ENCODE data around the gene SMIM20. TPM values are rescaled to one million over a fixed set of nuclear protein-coding genes. Genes with fewer than 3 reads are reported as not detected.

Gene SMIM20
- total and polyA plus RNA-seq, 2 experiments from 2014 or later: 56.6 to 82.9 TPM

DNA sequence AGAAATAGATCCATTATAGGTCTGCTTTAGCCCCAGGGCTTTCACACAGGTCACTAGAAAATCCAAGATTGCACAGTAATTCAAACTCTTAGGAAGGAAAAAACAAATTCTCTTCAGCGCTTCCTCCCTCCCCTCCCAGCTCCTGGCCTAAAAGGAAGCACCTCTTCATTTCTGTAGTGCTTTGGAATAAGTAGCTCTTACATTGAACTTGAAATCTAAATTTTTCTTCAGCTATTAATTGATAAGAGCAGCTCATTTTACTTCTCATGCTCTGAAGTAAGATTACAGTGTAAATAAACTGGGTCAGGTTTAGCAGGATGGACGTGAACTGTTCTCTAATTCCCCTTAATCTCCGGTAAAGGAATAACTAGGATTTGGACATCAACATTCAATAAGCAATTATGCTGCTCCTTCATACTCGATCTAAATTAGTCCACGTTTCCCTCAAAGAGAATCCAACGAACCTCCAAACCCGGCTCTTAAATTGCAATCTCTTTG, 40.3 kb upstream of the SMIM20 start:
- Mint-ChIP-seq H3K4me3 (no peak overlapping the region), H3K27ac (no peak overlapping the region), H3K36me3 (ENCODE audit: low read depth) (no peaks in the 10 kb centered on the region), H3K27me3 (ENCODE audit: insufficient read depth, low read depth, poor library complexity) (no peaks in the 10 kb centered on the region), H3K9me3 (no peaks in the 10 kb centered on the region), H3K4me1 (peaks cover 3% of the 10 kb centered on the region; the same call in 2 of the 3 replicates)
- Histone ChIP-seq H4K20me1 (replicated peaks; ENCODE audit: insufficient read depth) (no peaks in the 10 kb centered on the region; the same call in 1 of the 2 replicates), H3K27me3 (ENCODE audit: insufficient read depth) (no peaks in the 10 kb centered on the region), H3K4me1 (ENCODE audit: insufficient read depth) (peaks cover 5% of the 10 kb centered on the region; the same call in 1 of the 2 replicates), H3K9me2 (ENCODE audit: insufficient read depth) (no peaks in the 10 kb centered on the region; the same call in 1 of the 2 replicates), H3K36me3 (ENCODE audit: insufficient read depth) (no peaks in the 10 kb centered on the region), H3K27ac (ENCODE audit: low read depth) (no peak overlapping the region), H3K4me2 (no peak overlapping the region), H2AFZ (peak overlapping the region; percentile 7; the same call in 1 of the 2 replicates), H3K4me3 (no peak overlapping the region), H3K79me2 (replicated peaks; ENCODE audit: insufficient read depth) (no peaks in the 10 kb centered on the region), H3F3A (replicated peaks; ENCODE audit: low read depth) (no peaks in the 10 kb centered on the region)
- ATAC-seq: no peak
- TF ChIP-seq, protein P1, sequence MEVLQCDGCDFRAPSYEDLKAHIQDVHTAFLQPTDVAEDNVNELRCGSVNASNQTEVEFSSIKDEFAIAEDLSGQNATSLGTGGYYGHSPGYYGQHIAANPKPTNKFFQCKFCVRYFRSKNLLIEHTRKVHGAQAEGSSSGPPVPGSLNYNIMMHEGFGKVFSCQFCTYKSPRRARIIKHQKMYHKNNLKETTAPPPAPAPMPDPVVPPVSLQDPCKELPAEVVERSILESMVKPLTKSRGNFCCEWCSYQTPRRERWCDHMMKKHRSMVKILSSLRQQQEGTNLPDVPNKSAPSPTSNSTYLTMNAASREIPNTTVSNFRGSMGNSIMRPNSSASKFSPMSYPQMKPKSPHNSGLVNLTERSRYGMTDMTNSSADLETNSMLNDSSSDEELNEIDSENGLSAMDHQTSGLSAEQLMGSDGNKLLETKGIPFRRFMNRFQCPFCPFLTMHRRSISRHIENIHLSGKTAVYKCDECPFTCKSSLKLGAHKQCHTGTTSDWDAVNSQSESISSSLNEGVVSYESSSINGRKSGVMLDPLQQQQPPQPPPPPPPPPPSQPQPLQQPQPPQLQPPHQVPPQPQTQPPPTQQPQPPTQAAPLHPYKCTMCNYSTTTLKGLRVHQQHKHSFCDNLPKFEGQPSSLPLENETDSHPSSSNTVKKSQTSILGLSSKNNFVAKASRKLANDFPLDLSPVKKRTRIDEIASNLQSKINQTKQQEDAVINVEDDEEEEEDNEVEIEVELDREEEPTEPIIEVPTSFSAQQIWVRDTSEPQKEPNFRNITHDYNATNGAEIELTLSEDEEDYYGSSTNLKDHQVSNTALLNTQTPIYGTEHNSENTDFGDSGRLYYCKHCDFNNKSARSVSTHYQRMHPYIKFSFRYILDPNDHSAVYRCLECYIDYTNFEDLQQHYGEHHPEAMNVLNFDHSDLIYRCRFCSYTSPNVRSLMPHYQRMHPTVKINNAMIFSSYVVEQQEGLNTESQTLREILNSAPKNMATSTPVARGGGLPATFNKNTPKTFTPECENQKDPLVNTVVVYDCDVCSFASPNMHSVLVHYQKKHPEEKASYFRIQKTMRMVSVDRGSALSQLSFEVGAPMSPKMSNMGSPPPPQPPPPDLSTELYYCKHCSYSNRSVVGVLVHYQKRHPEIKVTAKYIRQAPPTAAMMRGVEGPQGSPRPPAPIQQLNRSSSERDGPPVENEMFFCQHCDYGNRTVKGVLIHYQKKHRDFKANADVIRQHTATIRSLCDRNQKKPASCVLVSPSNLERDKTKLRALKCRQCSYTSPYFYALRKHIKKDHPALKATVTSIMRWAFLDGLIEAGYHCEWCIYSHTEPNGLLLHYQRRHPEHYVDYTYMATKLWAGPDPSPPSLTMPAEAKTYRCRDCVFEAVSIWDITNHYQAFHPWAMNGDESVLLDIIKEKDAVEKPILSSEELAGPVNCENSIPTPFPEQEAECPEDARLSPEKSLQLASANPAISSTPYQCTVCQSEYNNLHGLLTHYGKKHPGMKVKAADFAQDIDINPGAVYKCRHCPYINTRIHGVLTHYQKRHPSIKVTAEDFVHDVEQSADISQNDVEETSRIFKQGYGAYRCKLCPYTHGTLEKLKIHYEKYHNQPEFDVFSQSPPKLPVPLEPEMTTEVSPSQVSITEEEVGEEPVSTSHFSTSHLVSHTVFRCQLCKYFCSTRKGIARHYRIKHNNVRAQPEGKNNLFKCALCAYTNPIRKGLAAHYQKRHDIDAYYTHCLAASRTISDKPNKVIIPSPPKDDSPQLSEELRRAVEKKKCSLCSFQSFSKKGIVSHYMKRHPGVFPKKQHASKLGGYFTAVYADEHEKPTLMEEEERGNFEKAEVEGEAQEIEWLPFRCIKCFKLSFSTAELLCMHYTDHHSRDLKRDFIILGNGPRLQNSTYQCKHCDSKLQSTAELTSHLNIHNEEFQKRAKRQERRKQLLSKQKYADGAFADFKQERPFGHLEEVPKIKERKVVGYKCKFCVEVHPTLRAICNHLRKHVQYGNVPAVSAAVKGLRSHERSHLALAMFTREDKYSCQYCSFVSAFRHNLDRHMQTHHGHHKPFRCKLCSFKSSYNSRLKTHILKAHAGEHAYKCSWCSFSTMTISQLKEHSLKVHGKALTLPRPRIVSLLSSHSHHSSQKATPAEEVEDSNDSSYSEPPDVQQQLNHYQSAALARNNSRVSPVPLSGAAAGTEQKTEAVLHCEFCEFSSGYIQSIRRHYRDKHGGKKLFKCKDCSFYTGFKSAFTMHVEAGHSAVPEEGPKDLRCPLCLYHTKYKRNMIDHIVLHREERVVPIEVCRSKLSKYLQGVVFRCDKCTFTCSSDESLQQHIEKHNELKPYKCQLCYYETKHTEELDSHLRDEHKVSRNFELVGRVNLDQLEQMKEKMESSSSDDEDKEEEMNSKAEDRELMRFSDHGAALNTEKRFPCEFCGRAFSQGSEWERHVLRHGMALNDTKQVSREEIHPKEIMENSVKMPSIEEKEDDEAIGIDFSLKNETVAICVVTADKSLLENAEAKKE (CRISPR knock-in tag; IDR thresholded peaks at IDR 0.05): no peak
- TF ChIP-seq JUNB (IDR thresholded peaks at IDR 0.05; ENCODE audit: unreplicated experiment) (no peak), EZH2phosphoT487 (IDR thresholded peaks at IDR 0.05; ENCODE audit: unreplicated experiment) (no peak), ZNF114 (CRISPR knock-in tag; IDR thresholded peaks at IDR 0.05) (no peak), EZH2 (IDR thresholded peaks at IDR 0.05; ENCODE audit: low read depth, unreplicated experiment) (no peak), POLR2AphosphoS5 (IDR thresholded peaks at IDR 0.05; ENCODE audit: low read depth) (no peak), REST (IDR thresholded peaks at IDR 0.05; ENCODE audit: unreplicated experiment) (no peak), ETS1 (IDR thresholded peaks at IDR 0.05) (no peak), CREB1 (CRISPR knock-in tag; IDR thresholded peaks at IDR 0.05; ENCODE audit: low read depth) (no peak), STAT1 (IDR thresholded peaks at IDR 0.05; ENCODE audit: unreplicated experiment) (no peak), CTCF (conservative IDR thresholded peaks at IDR 0.05; ENCODE audit: low read depth in 2 of 2) (no peak), NANOG (IDR thresholded peaks at IDR 0.05; ENCODE audit: borderline replicate concordance) (no peak), ZNF331 (CRISPR knock-in tag; IDR thresholded peaks at IDR 0.05; ENCODE audit: low read depth) (no peak)
- no peak for DNase-seq (ENCODE audit: low spot score)

Data from GM23338 (cell line).